ENCODE results near the gene AKR1D1.

The AKR1D1 gene

GRCh38 chr7:138105221-138105620 lies 29.0 kb downstream of the AKR1D1 start:
- no peaks in the 10 kb centered on the region for H3K4me1 ChIP-seq (ENCODE audit: low read length)
- no peaks in the 10 kb centered on the region for H3K9me2 ChIP-seq (replicated peaks; ENCODE audit: insufficient read depth, low read length)
- no peaks in the 10 kb centered on the region for H3K79me2 ChIP-seq (ENCODE audit: low read length)
- no peaks in the 10 kb centered on the region for H3K9me3 ChIP-seq (replicated peaks; ENCODE audit: insufficient read depth, low read length)
- H4K20me1 ChIP-seq (ENCODE audit: insufficient read depth, low read length): no peaks in the 10 kb centered on the region
- H3K9ac ChIP-seq (ENCODE audit: low read length): no peak overlapping the region
- no peak overlapping the region for H2AFZ ChIP-seq (ENCODE audit: low read length)
- no peak overlapping the region for H3K4me2 ChIP-seq (ENCODE audit: low read depth, low read length)
- no peak overlapping the region for H3K27ac ChIP-seq (ENCODE audit: low read length)
- H3K4me3 ChIP-seq (ENCODE audit: low read length): no peak overlapping the region
- no peaks in the 10 kb centered on the region for H3K27me3 ChIP-seq (replicated peaks; ENCODE audit: insufficient read depth, low read length)
- H3K36me3 ChIP-seq (replicated peaks; ENCODE audit: insufficient read depth, low read length): no peaks in the 10 kb centered on the region
- no peak for DNase-seq
- no peaks in the 10 kb centered on the region for H3F3A ChIP-seq (ENCODE audit: insufficient read depth, low read length)
- no peak for TF ChIP-seq EZH2phosphoT487 (IDR thresholded peaks at IDR 0.05; ENCODE audit: low read length)
- TF ChIP-seq CTCF (IDR thresholded peaks at IDR 0.05; ENCODE audit: low read length): no peak
- TF ChIP-seq EZH2 (optimal IDR thresholded peaks at IDR 0.05; ENCODE audit: low read depth, low read length): no peak

DNA sequence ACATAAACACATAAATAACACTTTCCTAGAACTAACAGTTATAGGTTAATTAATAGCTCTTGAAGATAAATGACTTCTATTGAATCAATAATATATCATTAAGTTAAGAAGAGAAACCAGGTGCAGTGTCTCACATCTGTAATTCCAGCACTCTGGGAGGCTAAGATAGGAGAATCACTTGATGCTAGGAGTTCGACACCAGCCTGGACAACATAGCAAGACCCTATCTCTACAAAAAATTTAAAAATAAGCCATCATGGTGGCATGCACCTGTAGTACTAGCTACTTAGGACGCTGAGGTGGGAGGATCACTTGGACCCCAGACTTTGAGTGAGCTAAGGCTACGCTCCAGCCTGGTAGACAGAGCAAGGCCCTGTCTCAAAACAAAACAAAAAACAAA lies 38.8 kb downstream of the AKR1D1 start:
- Histone ChIP-seq H3K9ac (ENCODE audit: low read length) (no peak overlapping the region), H3K4me1 (ENCODE audit: low read length) (no peaks in the 10 kb centered on the region), H3K9me3 (replicated peaks; ENCODE audit: insufficient read depth, low read length) (no peaks in the 10 kb centered on the region), H3K36me3 (replicated peaks; ENCODE audit: insufficient read depth, low read length) (no peaks in the 10 kb centered on the region), H3K27me3 (replicated peaks; ENCODE audit: insufficient read depth, low read length) (no peaks in the 10 kb centered on the region), H3K4me3 (ENCODE audit: low read length) (no peak overlapping the region), H3F3A (ENCODE audit: insufficient read depth, low read length) (no peaks in the 10 kb centered on the region), H3K4me2 (ENCODE audit: low read depth, low read length) (no peak overlapping the region), H2AFZ (ENCODE audit: low read length) (no peak overlapping the region), H3K27ac (ENCODE audit: low read length) (no peak overlapping the region), H3K9me2 (replicated peaks; ENCODE audit: insufficient read depth, low read length) (no peaks in the 10 kb centered on the region), H3K79me2 (ENCODE audit: low read length) (no peaks in the 10 kb centered on the region), H4K20me1 (ENCODE audit: insufficient read depth, low read length) (no peaks in the 10 kb centered on the region)
- no peak for DNase-seq
- TF ChIP-seq EZH2 (optimal IDR thresholded peaks at IDR 0.05; ENCODE audit: low read depth, low read length) (no peak), EZH2phosphoT487 (IDR thresholded peaks at IDR 0.05; ENCODE audit: low read length) (no peak), CTCF (IDR thresholded peaks at IDR 0.05; ENCODE audit: low read length) (no peak)

GRCh38 chr7:138116141-138116540 lies 39.9 kb downstream of the AKR1D1 start:
- Histone ChIP-seq H3K36me3 (replicated peaks; ENCODE audit: insufficient read depth, low read length) (no peaks in the 10 kb centered on the region), H3K4me3 (ENCODE audit: low read length) (no peak overlapping the region), H3K9me2 (replicated peaks; ENCODE audit: insufficient read depth, low read length) (no peaks in the 10 kb centered on the region), H3K4me1 (ENCODE audit: low read length) (no peaks in the 10 kb centered on the region), H3K9ac (ENCODE audit: low read length) (no peak overlapping the region), H3K9me3 (replicated peaks; ENCODE audit: insufficient read depth, low read length) (no peaks in the 10 kb centered on the region), H3F3A (ENCODE audit: insufficient read depth, low read length) (no peaks in the 10 kb centered on the region), H3K27ac (ENCODE audit: low read length) (no peak overlapping the region), H3K27me3 (replicated peaks; ENCODE audit: insufficient read depth, low read length) (no peaks in the 10 kb centered on the region), H4K20me1 (ENCODE audit: insufficient read depth, low read length) (no peaks in the 10 kb centered on the region), H3K4me2 (ENCODE audit: low read depth, low read length) (no peak overlapping the region), H3K79me2 (ENCODE audit: low read length) (no peaks in the 10 kb centered on the region), H2AFZ (ENCODE audit: low read length) (no peak overlapping the region)
- DNase-seq: no peak
- TF ChIP-seq EZH2phosphoT487 (IDR thresholded peaks at IDR 0.05; ENCODE audit: low read length) (no peak), EZH2 (optimal IDR thresholded peaks at IDR 0.05; ENCODE audit: low read depth, low read length) (no peak), CTCF (IDR thresholded peaks at IDR 0.05; ENCODE audit: low read length) (no peak)
